Spleen (tissue), 11 donors: Measurements from ENCODE around the gene ARVCF. TPM values are rescaled to one million over a fixed set of nuclear protein-coding genes. Genes with fewer than 3 reads are reported as not detected.
A peak's percentile ranks its signal among the peaks of the same experiment; 100 is the strongest.

Source experiments
- DNase-seq: peaks from one replicate; pipeline ENCODE4 v3.0.0-alpha.2; 2020
- H3K27ac ChIP-seq, 8 donors: fragments of 200-600 bp; sonication (generic) in 7 of 8; 1 replicate in 4 of 8; 2 replicates in 4 of 8; pipeline versions ENCODE4 v1.5.0 to v1.8.0; 2016 to 2021; ENCODE audit warnings: inconsistent platforms in 4 of 8, mild to moderate bottlenecking in 4 of 8, moderate library complexity in 1 of 8
- H3K27me3 ChIP-seq, 7 donors: fragments of 200-600 bp; sonication (generic) in 6 of 7; replicated peaks in 1 of 7; 1 replicate in 4 of 7; 2 replicates in 3 of 7; pipeline versions ENCODE4 v1.5.0 to v1.8.0; 2016 to 2021; ENCODE audit warnings: inconsistent platforms in 3 of 7, mild to moderate bottlenecking in 1 of 7
- H3K36me3 ChIP-seq, 6 donors: fragments of 200-600 bp; sonication (generic) in 5 of 6; 1 replicate in 4 of 6; 2 replicates in 2 of 6; pipeline versions ENCODE4 v1.5.0 to v1.8.0; 2016 to 2021; ENCODE audit warnings: inconsistent platforms in 2 of 6
- H3K4me1 ChIP-seq, 6 donors: fragments of 200-600 bp; sonication (generic) in 5 of 6; 1 replicate in 3 of 6; 2 replicates in 3 of 6; pipeline versions ENCODE4 v1.5.0 to v1.8.0; 2016 to 2021; ENCODE audit warnings: inconsistent platforms in 3 of 6
- H3K4me3 ChIP-seq, 8 donors: fragments of 200-600 bp; sonication (generic) in 7 of 8; 1 replicate in 4 of 8; 2 replicates in 4 of 8; pipeline versions ENCODE4 v1.5.0 to v1.8.0; 2016 to 2021; ENCODE audit warnings: inconsistent platforms in 4 of 8, mild to moderate bottlenecking in 4 of 8, moderate library complexity in 2 of 8
- H3K9me3 ChIP-seq, 8 donors: fragments of 200-600 bp; sonication (generic) in 7 of 8; 1 replicate in 4 of 8; 2 replicates in 4 of 8; pipeline versions ENCODE4 v1.5.0 to v1.8.0; 2016 to 2021; ENCODE audit warnings: inconsistent platforms in 4 of 8
- POLR2A ChIP-seq, 3 donors: fragments of 450-650 bp; IDR thresholded peaks; one replicate each; pipeline ENCODE4 v1.5.1; 2017; ENCODE audit warnings: antibody characterized with exemption in 3 of 3, mild to moderate bottlenecking in 1 of 3
- POLR2AphosphoS5 ChIP-seq, 3 donors: sonication (generic); formaldehyde crosslinking; IDR thresholded peaks; one replicate each; pipeline ENCODE4 v1.5.1; 2017; ENCODE audit warnings: antibody characterized with exemption in 3 of 3
- WGBS, 5 donors: extraction: QIAGEN DNeasy Blood & Tissue Kit in 3 of 5; methylation state at CpG; one replicate each; pipeline versions ENCODE4 v1.1.5 to v1.1.7; 2013 to 2018; 5-methylcytosine and 5-hydroxymethylcytosine counted together
- intact Hi-C: fragments of 100-400 bp; cut with DNase I; formaldehyde crosslinking; loops from one replicate; pipeline ENCODE4 v1.15.0; 2023; ENCODE audit warnings: low total_unique reads
- polyA plus RNA-seq, 3 donors: library from polyadenylated mRNA; stranded (reverse); fragments of 200-250 nt; gene quantifications; one replicate each; pipeline ENCODE4 v1.2.1, GENCODE V29; 2013
- total RNA-seq, 7 donors: library from RNA; depleted of rRNA in 3 of 7; stranded (reverse); fragments of >200 nt in 3 of 7; fragmentation: NEBNext Ultra II Directional in 4 of 7; extraction: Animal tissue kit (Norgen Biotek cat#: 25700) in 4 of 7; gene quantifications; one replicate each; pipeline versions ENCODE4 v1.1.0 to v1.2.1, GENCODE V29; 2016 to 2021
- TF ChIP-seq, protein P1 (sequence below), 11 experiments: fragments of 200-600 bp in 7 of 11; fragments of 450-650 bp in 4 of 11; sonication (generic) in 4 of 11; IDR thresholded peaks in 8 of 11; conservative IDR thresholded peaks in 3 of 11; 1 replicate in 7 of 11; 2 replicates in 4 of 11; pipeline versions ENCODE4 v1.4.0 to v1.8.0; 2016 to 2021; ENCODE audit warnings: antibody characterized with exemption in 11 of 11, inconsistent platforms in 4 of 11, mild to moderate bottlenecking in 1 of 11
- donor health status: healthy with polysubstance abuse.
- donor health status: DM: no; HTN: no; CAD: no; lungs with moderate emphysema.
- donor health status: DM: no; HTN: no; CAD: no.
- donor health status: Bipolar disorder and iron deficiency.
- donor health status: healthy.
- donor health status: DM: no; HTN: no; CAD: no.
- donor health status: DM: yes; HTN: yes; CAD: no.

The ARVCF gene
- total and polyA plus RNA-seq, 10 donors, result 9.4 to 96.7 (median 27.6) TPM

GRCh38 chr22:19962246-19962908, 54.2 kb downstream of the ARVCF start:
- H3K4me3 ChIP-seq, result no peak overlapping the region
- peak; percentile 80 for DNase-seq
- no peaks in the 10 kb centered on the region for H3K27me3 ChIP-seq
- TF ChIP-seq, protein P1, sequence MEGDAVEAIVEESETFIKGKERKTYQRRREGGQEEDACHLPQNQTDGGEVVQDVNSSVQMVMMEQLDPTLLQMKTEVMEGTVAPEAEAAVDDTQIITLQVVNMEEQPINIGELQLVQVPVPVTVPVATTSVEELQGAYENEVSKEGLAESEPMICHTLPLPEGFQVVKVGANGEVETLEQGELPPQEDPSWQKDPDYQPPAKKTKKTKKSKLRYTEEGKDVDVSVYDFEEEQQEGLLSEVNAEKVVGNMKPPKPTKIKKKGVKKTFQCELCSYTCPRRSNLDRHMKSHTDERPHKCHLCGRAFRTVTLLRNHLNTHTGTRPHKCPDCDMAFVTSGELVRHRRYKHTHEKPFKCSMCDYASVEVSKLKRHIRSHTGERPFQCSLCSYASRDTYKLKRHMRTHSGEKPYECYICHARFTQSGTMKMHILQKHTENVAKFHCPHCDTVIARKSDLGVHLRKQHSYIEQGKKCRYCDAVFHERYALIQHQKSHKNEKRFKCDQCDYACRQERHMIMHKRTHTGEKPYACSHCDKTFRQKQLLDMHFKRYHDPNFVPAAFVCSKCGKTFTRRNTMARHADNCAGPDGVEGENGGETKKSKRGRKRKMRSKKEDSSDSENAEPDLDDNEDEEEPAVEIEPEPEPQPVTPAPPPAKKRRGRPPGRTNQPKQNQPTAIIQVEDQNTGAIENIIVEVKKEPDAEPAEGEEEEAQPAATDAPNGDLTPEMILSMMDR (IDR thresholded peaks at IDR 0.05 in 8 of 11, conservative IDR thresholded peaks at IDR 0.05 in 3 of 11), result peak in 10 of 11 experiments; percentile 12 to 68 (median 42)
- TF ChIP-seq POLR2A (IDR thresholded peaks at IDR 0.05) (no peak), POLR2AphosphoS5 (IDR thresholded peaks at IDR 0.05) (peak in 2 of 3 donors; percentile 50 to 60)
- intact Hi-C loops, result no loop called here
- H3K27ac ChIP-seq, result no peak overlapping the region
- peaks cover 0 to 64% (median 23%) of the 10 kb centered on the region in 6 donors for H3K36me3 ChIP-seq
- H3K9me3 ChIP-seq, result no peaks in the 10 kb centered on the region
- H3K4me1 ChIP-seq, result peaks cover 2 to 61% (median 17%) of the 10 kb centered on the region in 6 donors
- 66 to 87% (median 78%) methylated on average over 12 to 22 of the region's 22 CpGs for WGBS, 5 donors

GRCh38 chr22:19961868-19962245, 54.8 kb downstream of the ARVCF start:
- no peaks in the 10 kb centered on the region for H3K9me3 ChIP-seq
- TF ChIP-seq POLR2AphosphoS5 (IDR thresholded peaks at IDR 0.05), result no peak
- TF ChIP-seq, protein P1 (IDR thresholded peaks at IDR 0.05 in 8 of 11, conservative IDR thresholded peaks at IDR 0.05 in 3 of 11), result no peak
- no peak for TF ChIP-seq POLR2A (IDR thresholded peaks at IDR 0.05)
- no peaks in the 10 kb centered on the region for H3K27me3 ChIP-seq
- 75 to 100% (median 84%) methylated on average over 2 to 8 of the region's 8 CpGs for WGBS, 5 donors
- no peak overlapping the region for H3K27ac ChIP-seq
- DNase-seq, result peak; percentile 71
- intact Hi-C loops, result no loop called here
- peaks cover 0 to 58% (median 19%) of the 10 kb centered on the region in 6 donors for H3K36me3 ChIP-seq
- H3K4me1 ChIP-seq, result peaks cover 2 to 56% (median 17%) of the 10 kb centered on the region in 6 donors
- H3K4me3 ChIP-seq, result no peak overlapping the region

GRCh38 chr22:19961201-19961580, 55.4 kb downstream of the ARVCF start:
- no peak for DNase-seq
- TF ChIP-seq POLR2AphosphoS5 (IDR thresholded peaks at IDR 0.05) (no peak), POLR2A (IDR thresholded peaks at IDR 0.05) (no peak)
- TF ChIP-seq, protein P1 (IDR thresholded peaks at IDR 0.05 in 8 of 11, conservative IDR thresholded peaks at IDR 0.05 in 3 of 11), result no peak
- H3K4me3 ChIP-seq, result no peak overlapping the region
- H3K4me1 ChIP-seq, result peaks cover 2 to 58% (median 17%) of the 10 kb centered on the region in 6 donors
- 82 to 93% (median 91%) methylated on average over 7 to 9 of the region's 9 CpGs for WGBS, 5 donors
- intact Hi-C loops, result no loop called here
- H3K27ac ChIP-seq, result no peak overlapping the region
- no peaks in the 10 kb centered on the region for H3K27me3 ChIP-seq
- no peaks in the 10 kb centered on the region for H3K9me3 ChIP-seq
- H3K36me3 ChIP-seq, result peaks cover 0 to 52% (median 16%) of the 10 kb centered on the region in 6 donors

GRCh38 chr22:19960491-19961200, 56.0 kb downstream of the ARVCF start:
- intact Hi-C loops, result no loop called here
- no peaks in the 10 kb centered on the region for H3K27me3 ChIP-seq
- peak; percentile 65 for DNase-seq
- WGBS, 5 donors, result 90 to 93% (median 92%) methylated on average over 12 of the region's 12 CpGs
- peaks cover 0 to 46% (median 16%) of the 10 kb centered on the region in 6 donors for H3K36me3 ChIP-seq
- no peak overlapping the region for H3K27ac ChIP-seq
- H3K9me3 ChIP-seq, result no peaks in the 10 kb centered on the region
- peaks cover 2 to 58% (median 17%) of the 10 kb centered on the region in 6 donors for H3K4me1 ChIP-seq
- H3K4me3 ChIP-seq, result no peak overlapping the region
- no peak for TF ChIP-seq POLR2A (IDR thresholded peaks at IDR 0.05)
- TF ChIP-seq POLR2AphosphoS5 (IDR thresholded peaks at IDR 0.05), result peak in 1 of 3 donors; percentile 10
